DND-41 (cell line): ENCODE measurements around the gene MFSD2B.

ENCODE experiments used
- ATAC-seq: fragments of 200-7000 bp; cut with Tn5 transposase; 3 replicates; pipeline ENCODE4 v1.9.1; 2021; ENCODE audit warnings: low read depth; ENCODE audit not compliant: insufficient read depth
- DNase-seq: peaks from one replicate; pipeline ENCODE4 v3.0.0-alpha.2; 2020
- H2AFZ ChIP-seq: 2 replicates; pipeline ENCODE4 v1.6.0; 2012; ENCODE audit warnings: low read depth, low read length
- H3K27ac ChIP-seq: 2 replicates; pipeline ENCODE4 v1.5.1; 2012; ENCODE audit warnings: low read length, inconsistent platforms
- H3K27me3 ChIP-seq: fragments of 200-600 bp; sonication (generic); 2 replicates; pipeline ENCODE4 v1.6.0; 2012; ENCODE audit warnings: low read length, mild to moderate bottlenecking, inconsistent platforms; ENCODE audit not compliant: insufficient read depth, poor library complexity
- H3K36me3 ChIP-seq: 2 replicates; pipeline ENCODE4 v1.5.1; 2012; ENCODE audit warnings: low read length, inconsistent platforms; ENCODE audit not compliant: insufficient read depth
- H3K4me1 ChIP-seq: 2 replicates; pipeline ENCODE4 v1.5.1; 2012; ENCODE audit warnings: mild to moderate bottlenecking, low read length; ENCODE audit not compliant: insufficient read depth
- H3K4me2 ChIP-seq: 2 replicates; pipeline ENCODE4 v1.6.0; 2012; ENCODE audit warnings: mild to moderate bottlenecking, moderate library complexity, low read length, inconsistent platforms; ENCODE audit not compliant: insufficient read depth
- H3K4me3 ChIP-seq, 2 experiments: fragments of 200-600 bp in 1 of 2; shearing (Covaris generic) in 1 of 2; 2 replicates each; pipeline ENCODE4 v1.5.1; 2012 to 2016; ENCODE audit warnings: inconsistent platforms in 2 of 2, low read length in 2 of 2, mild to moderate bottlenecking in 2 of 2, low read depth in 1 of 2, moderate library complexity in 1 of 2
- H3K79me2 ChIP-seq: 2 replicates; pipeline ENCODE4 v1.6.0; 2012; ENCODE audit warnings: low read length, inconsistent platforms; ENCODE audit not compliant: insufficient read depth
- H3K9ac ChIP-seq: 2 replicates; pipeline ENCODE4 v1.6.0; 2012; ENCODE audit warnings: low read depth, mild to moderate bottlenecking, inconsistent platforms, low read length, moderate library complexity
- H3K9me3 ChIP-seq: 2 replicates; pipeline ENCODE4 v1.5.1; 2012; ENCODE audit warnings: low read length, moderate library complexity, mild to moderate bottlenecking, inconsistent platforms; ENCODE audit not compliant: insufficient read depth, severe bottlenecking
- H4K20me1 ChIP-seq: 2 replicates; pipeline ENCODE4 v1.6.0; 2012; ENCODE audit warnings: low read length; ENCODE audit not compliant: insufficient read depth
- EZH2 ChIP-seq: IDR thresholded peaks from 3 replicates; pipeline ENCODE4 v1.6.1; 2012; ENCODE audit warnings: borderline replicate concordance, low read depth, mild to moderate bottlenecking, moderate library complexity, low read length, inconsistent platforms; ENCODE audit not compliant: severe bottlenecking
- TF ChIP-seq, protein P1 (sequence below): IDR thresholded peaks from 2 replicates; pipeline ENCODE4 v1.5.1; 2012; ENCODE audit warnings: borderline replicate concordance, low read length, moderate library complexity, mild to moderate bottlenecking; ENCODE audit not compliant: poor library complexity, severe bottlenecking; ENCODE audit errors: extremely low read depth

The MFSD2B gene

DNA sequence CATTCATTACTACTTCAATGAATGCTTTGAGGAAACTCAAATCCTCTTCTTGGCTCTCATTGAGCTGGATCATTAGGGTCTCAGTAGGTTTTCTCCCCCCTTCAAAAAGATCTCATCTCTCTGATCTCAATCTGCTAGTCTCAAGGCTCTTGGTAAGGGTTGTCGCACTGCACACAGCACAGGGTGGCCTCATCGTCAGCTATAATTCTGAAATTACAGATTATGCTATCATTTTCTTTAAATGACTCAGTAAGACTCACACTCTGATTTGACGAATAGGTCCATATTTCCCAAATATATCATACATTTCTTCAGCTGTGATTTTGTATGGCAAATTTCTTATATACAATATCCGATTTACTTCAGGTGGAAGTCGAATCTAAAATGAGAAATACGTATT lies 63.9 kb downstream of the MFSD2B start:
- Histone ChIP-seq H4K20me1 (peaks cover 6% of the 10 kb centered on the region; the same call in 1 of the 2 replicates), H3K4me2 (no peak overlapping the region), H3K36me3 (peaks cover 42% of the 10 kb centered on the region), H3K79me2 (peaks cover 56% of the 10 kb centered on the region), H3K27ac (no peak overlapping the region), H3K4me1 (peaks cover 41% of the 10 kb centered on the region), H3K9ac (no peak overlapping the region), H3K4me3 (no peak overlapping the region), H3K27me3 (no peaks in the 10 kb centered on the region), H3K9me3 (no peaks in the 10 kb centered on the region), H2AFZ (no peak overlapping the region)
- DNase-seq: no peak
- ATAC-seq: no peak
- TF ChIP-seq, protein P1, sequence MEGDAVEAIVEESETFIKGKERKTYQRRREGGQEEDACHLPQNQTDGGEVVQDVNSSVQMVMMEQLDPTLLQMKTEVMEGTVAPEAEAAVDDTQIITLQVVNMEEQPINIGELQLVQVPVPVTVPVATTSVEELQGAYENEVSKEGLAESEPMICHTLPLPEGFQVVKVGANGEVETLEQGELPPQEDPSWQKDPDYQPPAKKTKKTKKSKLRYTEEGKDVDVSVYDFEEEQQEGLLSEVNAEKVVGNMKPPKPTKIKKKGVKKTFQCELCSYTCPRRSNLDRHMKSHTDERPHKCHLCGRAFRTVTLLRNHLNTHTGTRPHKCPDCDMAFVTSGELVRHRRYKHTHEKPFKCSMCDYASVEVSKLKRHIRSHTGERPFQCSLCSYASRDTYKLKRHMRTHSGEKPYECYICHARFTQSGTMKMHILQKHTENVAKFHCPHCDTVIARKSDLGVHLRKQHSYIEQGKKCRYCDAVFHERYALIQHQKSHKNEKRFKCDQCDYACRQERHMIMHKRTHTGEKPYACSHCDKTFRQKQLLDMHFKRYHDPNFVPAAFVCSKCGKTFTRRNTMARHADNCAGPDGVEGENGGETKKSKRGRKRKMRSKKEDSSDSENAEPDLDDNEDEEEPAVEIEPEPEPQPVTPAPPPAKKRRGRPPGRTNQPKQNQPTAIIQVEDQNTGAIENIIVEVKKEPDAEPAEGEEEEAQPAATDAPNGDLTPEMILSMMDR: no peak
- TF ChIP-seq EZH2: no peak

DNA sequence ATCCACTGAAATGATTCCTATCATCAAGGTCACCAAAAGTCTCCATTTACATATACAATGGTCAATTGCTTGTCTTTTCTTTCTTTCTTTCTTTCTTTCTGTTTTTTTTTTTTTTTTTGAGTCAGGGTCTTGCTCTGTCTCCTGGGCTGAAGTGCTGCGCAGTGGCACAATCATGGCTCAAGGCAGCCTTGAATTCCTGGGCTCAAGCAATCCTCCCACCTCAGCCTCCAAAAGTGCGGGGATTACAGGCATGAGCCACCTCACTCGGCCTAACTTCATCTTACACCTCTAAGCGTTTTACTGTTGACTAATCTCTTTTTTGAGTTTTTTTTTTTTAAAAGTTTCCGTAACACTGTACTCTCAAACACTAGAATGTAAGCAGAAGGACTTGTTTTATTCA lies 65.4 kb downstream of the MFSD2B start:
- Histone ChIP-seq H3K36me3 (peaks cover 31% of the 10 kb centered on the region), H3K27me3 (no peaks in the 10 kb centered on the region), H3K27ac (peak overlapping the region; percentile 94; the same call in 1 of the 2 replicates), H3K9ac (peak overlapping the region; percentile 81), H3K4me3 (peak overlapping the region; percentile 91 to 96), H3K9me3 (no peaks in the 10 kb centered on the region), H2AFZ (no peak overlapping the region; the same call in 1 of the 2 replicates), H3K4me1 (peaks cover 41% of the 10 kb centered on the region), H3K4me2 (peak overlapping the region; percentile 78), H4K20me1 (peaks cover 3% of the 10 kb centered on the region; the same call in 1 of the 2 replicates), H3K79me2 (peaks cover 52% of the 10 kb centered on the region)
- TF ChIP-seq EZH2: no peak
- TF ChIP-seq, protein P1: no peak
- ATAC-seq: no peak
- DNase-seq: no peak
